Rectal smooth muscle tissue (tissue), 1 donor: ENCODE results near the gene S100A1.

Experiments
- H3K27ac ChIP-seq: one replicate; pipeline ENCODE4 v1.7.0; 2013; ENCODE audit warnings: low read depth, low read length, inconsistent platforms
- H3K27me3 ChIP-seq: one replicate; pipeline ENCODE4 v1.7.0; 2013; ENCODE audit warnings: low read length; ENCODE audit not compliant: control insufficient read depth, insufficient read depth
- H3K36me3 ChIP-seq: one replicate; pipeline ENCODE4 v1.7.0; 2013; ENCODE audit warnings: low read length; ENCODE audit not compliant: control insufficient read depth, insufficient read depth
- H3K4me1 ChIP-seq: one replicate; pipeline ENCODE4 v1.7.0; 2013; ENCODE audit warnings: low read length; ENCODE audit not compliant: control insufficient read depth, insufficient read depth
- H3K4me3 ChIP-seq: one replicate; pipeline ENCODE4 v1.7.0; 2013; ENCODE audit warnings: low read length
- H3K9ac ChIP-seq: one replicate; pipeline ENCODE4 v1.7.0; 2013; ENCODE audit warnings: low read length

The S100A1 gene

GRCh38 chr1:153598309-153599172 lies 29.7 kb upstream of the S100A1 start:
- H3K27me3 ChIP-seq: no peaks in the 10 kb centered on the region
- no peak overlapping the region for H3K9ac ChIP-seq

DNA sequence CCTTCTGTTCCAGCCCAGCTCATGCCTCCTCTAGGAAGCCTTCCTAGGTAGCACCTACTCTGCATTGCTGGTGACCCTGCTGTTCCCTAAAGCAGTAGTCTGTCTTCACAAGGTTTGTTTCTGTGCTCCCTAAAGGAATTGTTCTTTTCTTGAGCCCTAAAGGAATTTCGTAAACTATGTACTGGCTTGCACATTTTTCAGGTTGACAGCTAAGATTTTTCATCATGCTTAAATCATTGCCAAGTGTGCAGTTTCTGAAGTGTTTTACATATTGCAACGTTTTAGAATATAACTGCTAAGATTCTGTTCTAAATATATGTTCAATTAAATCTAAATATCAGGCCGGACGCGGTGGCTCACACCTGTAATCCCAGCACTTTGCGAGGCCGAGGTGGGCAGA lies 28.4 kb upstream of the S100A1 start:
- H3K36me3 ChIP-seq: no peaks in the 10 kb centered on the region
- no peak overlapping the region for H3K4me3 ChIP-seq
- no peak overlapping the region for H3K27ac ChIP-seq
- no peak overlapping the region for H3K9ac ChIP-seq
- no peaks in the 10 kb centered on the region for H3K27me3 ChIP-seq
- H3K4me1 ChIP-seq: no peaks in the 10 kb centered on the region

More at GRCh38 chr1:153598309-153599172, 29.7 kb upstream of the S100A1 start:
- no peaks in the 10 kb centered on the region for H3K36me3 ChIP-seq
- no peaks in the 10 kb centered on the region for H3K4me1 ChIP-seq
- H3K4me3 ChIP-seq: no peak overlapping the region
- H3K27ac ChIP-seq: no peak overlapping the region

- no peak overlapping the region for H3K27ac ChIP-seq
- no peaks in the 10 kb centered on the region for H3K4me1 ChIP-seq
- no peaks in the 10 kb centered on the region for H3K27me3 ChIP-seq
- no peak overlapping the region for H3K4me3 ChIP-seq
- no peak overlapping the region for H3K9ac ChIP-seq
- H3K36me3 ChIP-seq: peaks cover 4% of the 10 kb centered on the region
Observed at GRCh38 chr1:153602749-153603148, 25.5 kb upstream of the S100A1 start.

DNA sequence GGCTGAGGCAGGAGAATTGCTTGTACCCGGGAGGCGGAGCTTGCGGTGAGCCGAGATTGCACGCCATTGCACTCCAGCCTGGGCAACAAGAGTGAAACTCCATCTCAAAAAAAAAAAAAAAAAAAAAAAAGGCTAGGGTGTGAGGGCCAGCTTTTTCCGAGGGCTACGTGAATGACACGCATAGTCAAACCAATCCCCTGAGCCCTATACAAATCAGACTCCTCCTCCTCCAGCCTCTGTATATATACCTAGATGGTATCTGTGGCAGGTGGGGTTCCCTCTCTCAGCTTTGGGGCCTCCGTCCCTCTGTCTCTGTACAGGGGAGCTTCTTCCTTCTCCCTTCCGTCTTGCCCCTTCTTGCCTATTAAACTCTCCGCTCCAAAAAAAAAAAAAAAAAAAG lies 22.0 kb upstream of the S100A1 start:
- Histone ChIP-seq H3K27me3 (no peaks in the 10 kb centered on the region), H3K4me1 (peaks cover 11% of the 10 kb centered on the region), H3K27ac (no peak overlapping the region), H3K9ac (no peak overlapping the region), H3K36me3 (peaks cover 4% of the 10 kb centered on the region), H3K4me3 (no peak overlapping the region)

- Histone ChIP-seq H3K4me3 (no peak overlapping the region), H3K27me3 (no peaks in the 10 kb centered on the region), H3K4me1 (peaks cover 16% of the 10 kb centered on the region), H3K27ac (no peak overlapping the region), H3K36me3 (peaks cover 4% of the 10 kb centered on the region), H3K9ac (no peak overlapping the region)
Observed at GRCh38 chr1:153607381-153607780, 20.9 kb upstream of the S100A1 start.

GRCh38 chr1:153608089-153608682 lies 20.0 kb upstream of the S100A1 start:
- Histone ChIP-seq H3K4me1 (peaks cover 16% of the 10 kb centered on the region), H3K27me3 (no peaks in the 10 kb centered on the region), H3K9ac (no peak overlapping the region), H3K27ac (peak overlapping the region; percentile 61), H3K4me3 (peak overlapping the region; percentile 57), H3K36me3 (peaks cover 4% of the 10 kb centered on the region)

GRCh38 chr1:153608742-153609584 lies 19.3 kb upstream of the S100A1 start:
- Histone ChIP-seq H3K4me3 (peak overlapping the region; percentile 57), H3K27ac (peak overlapping the region; percentile 61), H3K9ac (peak overlapping the region; percentile 45), H3K4me1 (peaks cover 18% of the 10 kb centered on the region), H3K36me3 (peaks cover 4% of the 10 kb centered on the region), H3K27me3 (no peaks in the 10 kb centered on the region)

DNA sequence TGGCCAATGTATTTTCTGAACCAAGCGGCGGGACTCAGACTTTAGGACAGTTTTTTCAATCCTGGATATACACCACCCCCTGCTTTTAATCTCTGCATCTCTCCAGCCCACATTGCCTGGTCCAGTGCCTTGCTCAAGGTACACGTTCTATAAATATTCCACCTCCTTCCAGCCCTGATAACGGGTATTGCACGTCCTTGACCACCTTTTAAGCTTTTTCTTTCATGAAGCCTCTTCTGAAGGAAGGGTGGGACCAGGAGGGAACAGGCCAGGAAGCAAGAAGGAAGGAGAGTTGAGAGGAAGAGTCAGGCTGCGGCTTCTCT lies 18.7 kb upstream of the S100A1 start:
- Histone ChIP-seq H3K9ac (no peak overlapping the region), H3K4me3 (peak overlapping the region; percentile 57), H3K4me1 (peaks cover 18% of the 10 kb centered on the region)

GRCh38 chr1:153610334-153610733 lies 17.9 kb upstream of the S100A1 start:
- H3K4me1 ChIP-seq: peaks cover 18% of the 10 kb centered on the region
- H3K4me3 ChIP-seq: peak overlapping the region; percentile 19
- no peaks in the 10 kb centered on the region for H3K27me3 ChIP-seq
- H3K36me3 ChIP-seq: peaks cover 4% of the 10 kb centered on the region
- H3K27ac ChIP-seq: peak overlapping the region; percentile 61
- H3K9ac ChIP-seq: no peak overlapping the region

More for the DNA sequence above, 18.7 kb upstream of the S100A1 start:
- no peaks in the 10 kb centered on the region for H3K27me3 ChIP-seq
- H3K36me3 ChIP-seq: peaks cover 4% of the 10 kb centered on the region
- H3K27ac ChIP-seq: peak overlapping the region; percentile 61

DNA sequence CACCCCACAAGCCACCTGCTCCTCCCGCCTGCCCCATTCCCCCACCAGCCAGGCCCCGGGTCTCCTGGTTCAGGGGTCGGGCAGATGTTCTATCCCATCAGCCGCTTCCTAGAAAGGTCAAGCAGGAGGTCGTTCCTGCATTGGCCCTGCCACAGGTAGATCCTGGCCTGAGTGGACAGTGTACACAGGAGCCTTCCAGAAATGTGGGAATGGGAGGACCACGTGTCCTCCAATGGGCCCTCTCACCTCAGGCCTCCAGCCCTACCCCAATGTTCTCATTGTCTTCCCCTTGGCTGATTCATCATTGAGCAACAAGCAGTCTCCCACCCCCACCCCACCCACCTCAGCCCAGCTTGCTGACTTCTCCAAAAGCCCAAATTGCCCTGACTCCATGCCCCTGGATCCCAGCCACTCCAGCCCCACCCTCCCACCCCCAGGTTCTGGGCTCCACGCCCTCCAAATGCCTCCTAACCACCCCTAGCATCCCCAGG lies 17.4 kb upstream of the S100A1 start:
- peaks cover 4% of the 10 kb centered on the region for H3K36me3 ChIP-seq
- H3K4me3 ChIP-seq: no peak overlapping the region
- H3K27ac ChIP-seq: no peak overlapping the region

DNA sequence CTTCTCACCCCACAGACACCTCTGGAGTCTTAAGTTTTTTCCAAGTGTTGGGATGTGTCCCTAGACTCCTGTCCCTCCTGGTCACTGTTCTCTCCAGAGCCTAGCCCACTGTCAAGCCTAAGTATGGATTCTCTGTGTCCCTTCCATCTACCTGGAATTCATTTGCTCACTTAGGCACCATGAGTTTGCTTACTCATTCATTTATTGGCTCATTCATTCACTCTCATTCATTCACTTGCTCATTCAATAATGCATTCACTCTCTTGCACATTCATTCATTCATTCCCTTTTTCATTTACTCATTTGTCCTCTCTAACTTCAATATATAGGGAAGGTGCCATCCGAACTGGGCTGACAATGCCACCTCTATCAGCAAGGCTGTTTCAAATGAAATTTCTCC lies 16.9 kb upstream of the S100A1 start:
- H3K4me3 ChIP-seq: peak overlapping the region; percentile 87
- H3K36me3 ChIP-seq: peaks cover 4% of the 10 kb centered on the region
- H3K27ac ChIP-seq: no peak overlapping the region
- H3K9ac ChIP-seq: peak overlapping the region; percentile 10
- H3K27me3 ChIP-seq: no peaks in the 10 kb centered on the region
- H3K4me1 ChIP-seq: peaks cover 18% of the 10 kb centered on the region

More for the DNA sequence above, 17.4 kb upstream of the S100A1 start:
- Histone ChIP-seq H3K4me1 (peaks cover 18% of the 10 kb centered on the region), H3K9ac (no peak overlapping the region), H3K27me3 (no peaks in the 10 kb centered on the region)

GRCh38 chr1:153612111-153612754 lies 16.0 kb upstream of the S100A1 start:
- no peaks in the 10 kb centered on the region for H3K36me3 ChIP-seq
- no peaks in the 10 kb centered on the region for H3K27me3 ChIP-seq
- H3K4me3 ChIP-seq: peak overlapping the region; percentile 87
- peak overlapping the region; percentile 82 for H3K27ac ChIP-seq
- peak overlapping the region; percentile 64 for H3K9ac ChIP-seq
- H3K4me1 ChIP-seq: peaks cover 18% of the 10 kb centered on the region
